Left kidney (tissue), 8 donors: ENCODE results near the gene SFRP4. TPM values are rescaled to one million over a fixed set of nuclear protein-coding genes. Genes with fewer than 3 reads are reported as not detected.
"Not testable (repeated sequence)": the region's sequence is repeated elsewhere in the genome, so short reads cannot be mapped to it uniquely, and the experiment has no call there.

Experiments
- DNase-seq: peaks from one replicate; pipeline ENCODE4 v3.0.0-alpha.2; 2013
- long read RNA-seq, 8 donors: transcript quantifications; one replicate each; lab custom pipeline, GENCODE V29; 2026
- polyA plus RNA-seq: library from polyadenylated mRNA; unstranded; fragments of 120-200 nt; gene quantifications from one replicate; pipeline ENCODE4 v1.2.1, GENCODE V29; 2013; ENCODE audit not compliant: insufficient read length

SFRP4 gene
- polyA plus RNA-seq = 2.2 TPM
- long read RNA-seq, donor 1, partial matches to known transcripts = 0 of 1 reads
- long read RNA-seq, donor 1, other reads (novel, unspliced or antisense) = 0 of 1 reads
- long read RNA-seq, donor 2, partial matches to known transcripts = 0 of 15 reads
- long read RNA-seq, donor 2, other reads (novel, unspliced or antisense) = 15 of 15 reads
- long read RNA-seq, donor 3 = 0 reads
- long read RNA-seq, donor 4 = 0 reads
- long read RNA-seq, donor 5, partial matches to known transcripts = 0 of 3 reads
- long read RNA-seq, donor 5, other reads (novel, unspliced or antisense) = 0 of 3 reads
- long read RNA-seq, donor 6, partial matches to known transcripts = 18 of 20 reads
- long read RNA-seq, donor 6, other reads (novel, unspliced or antisense) = 0 of 20 reads
- long read RNA-seq, donor 7 = 0 reads
- long read RNA-seq, donor 8 = 0 reads

DNA sequence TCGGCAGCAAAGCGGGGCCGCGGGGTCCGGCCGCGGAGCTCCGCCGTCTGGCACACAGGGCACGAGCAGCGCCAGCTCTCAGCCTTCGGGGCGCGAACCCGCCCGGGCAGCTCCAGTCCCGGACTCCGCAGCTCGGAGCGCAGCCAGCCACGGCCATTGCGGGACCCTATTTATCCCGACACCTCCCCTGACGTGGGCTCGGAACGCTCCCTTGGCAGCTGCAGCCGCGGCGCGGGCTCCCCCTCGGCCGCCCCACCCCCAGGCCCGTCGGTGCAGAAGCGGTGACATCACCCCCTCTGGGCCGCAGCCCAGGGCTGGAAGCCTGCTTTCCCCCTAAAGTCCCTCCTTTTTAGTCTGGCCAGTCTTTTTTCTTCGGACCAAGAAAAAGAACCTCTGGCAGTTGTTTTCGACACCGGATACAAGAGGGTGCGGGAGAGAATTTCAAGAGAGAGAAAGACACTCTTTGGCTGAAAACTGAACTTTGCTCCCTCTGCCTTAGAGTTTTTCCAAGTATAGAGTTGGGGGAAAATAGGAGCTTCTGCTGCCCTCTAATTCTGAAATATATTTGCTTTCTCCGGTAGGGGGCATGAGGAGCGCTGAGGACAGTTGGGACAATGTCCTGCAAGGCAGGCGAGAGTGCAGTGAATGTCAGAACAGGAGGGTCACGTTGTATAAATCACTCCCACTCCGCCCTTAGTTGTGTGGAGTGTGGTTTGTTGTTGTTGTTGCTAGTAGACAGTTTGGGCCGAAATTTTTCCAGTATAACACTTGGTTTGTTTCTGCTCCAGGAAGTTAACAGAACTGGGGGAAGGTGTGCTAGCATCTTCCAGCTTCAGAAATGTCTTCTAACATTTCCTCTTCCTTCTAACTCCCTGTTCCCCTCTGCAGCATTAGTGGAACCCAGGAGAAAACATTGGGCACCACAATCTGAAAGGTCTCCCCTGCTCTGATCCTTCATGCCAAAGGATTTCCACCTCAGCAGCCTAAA is at the start of gene SFRP4:
TSS of gene SFRP4 (minus strand) at position 145 of the 988 bp plus-strand sequence. CDS start 280 bp downstream, outside the sequence.
- peak; percentile 78 for DNase-seq

- no peak for DNase-seq
Measured at GRCh38 chr7:37964196-37964595, 47.6 kb upstream of the SFRP4 start.

- DNase-seq = no peak
Measured at GRCh38 chr7:37961251-37961650, 44.6 kb upstream of the SFRP4 start.

DNA sequence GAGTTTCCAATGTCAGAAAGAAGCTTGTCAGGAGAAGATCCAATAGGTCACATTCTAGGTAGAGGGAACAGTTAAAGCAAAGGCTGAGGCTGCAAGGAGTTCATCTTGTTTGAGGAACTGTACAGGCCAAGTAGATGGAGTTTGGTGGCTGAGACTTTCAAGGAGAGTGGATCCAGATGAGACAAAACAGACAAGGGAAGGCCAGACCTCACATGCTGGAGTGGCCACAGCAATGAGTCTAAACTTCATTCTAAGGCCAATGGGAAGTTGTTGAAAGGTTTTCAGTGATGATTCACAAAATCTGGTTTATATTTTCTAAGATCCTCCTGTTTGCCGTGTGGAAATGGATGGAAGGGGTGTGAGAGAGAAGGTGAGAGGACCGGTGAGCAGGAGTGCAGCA is 43.9 kb upstream of the SFRP4 start:
- DNase-seq = no peak

DNA sequence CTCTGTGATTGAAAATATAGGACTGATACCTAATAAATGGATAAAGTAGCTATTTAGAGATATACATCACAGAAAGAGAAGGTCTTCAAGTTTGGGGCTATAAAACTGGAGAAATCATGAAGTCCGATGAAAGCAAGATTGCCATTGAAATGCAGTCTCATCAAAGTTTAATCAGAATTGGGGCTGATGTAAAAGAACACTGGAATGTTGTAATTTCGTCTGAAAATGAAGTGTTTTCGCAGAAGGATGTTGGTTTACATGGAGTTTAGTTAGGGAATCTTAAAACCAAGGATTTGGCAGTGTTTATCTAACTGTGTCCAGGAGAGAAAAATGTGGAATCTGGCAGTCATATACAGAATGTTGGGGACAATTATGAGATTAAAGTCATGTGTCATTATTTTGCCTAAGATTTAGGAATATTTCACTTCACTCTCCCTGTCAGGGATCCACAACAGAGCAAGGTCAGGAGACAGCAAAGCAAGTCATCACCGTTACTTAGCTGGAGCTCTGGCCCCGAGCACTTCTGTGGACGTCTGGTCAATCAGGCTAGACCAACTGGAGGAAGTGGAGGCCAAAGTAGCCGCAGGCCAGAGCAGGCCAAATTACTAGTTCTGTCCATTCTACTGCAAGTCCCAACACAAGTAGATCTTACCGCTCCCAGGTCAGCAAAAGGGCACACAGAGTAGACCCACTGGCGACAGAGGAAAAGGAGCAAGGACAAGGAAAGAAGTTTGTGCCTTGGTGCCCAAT is 40.8 kb upstream of the SFRP4 start:
- no peak for DNase-seq

DNA sequence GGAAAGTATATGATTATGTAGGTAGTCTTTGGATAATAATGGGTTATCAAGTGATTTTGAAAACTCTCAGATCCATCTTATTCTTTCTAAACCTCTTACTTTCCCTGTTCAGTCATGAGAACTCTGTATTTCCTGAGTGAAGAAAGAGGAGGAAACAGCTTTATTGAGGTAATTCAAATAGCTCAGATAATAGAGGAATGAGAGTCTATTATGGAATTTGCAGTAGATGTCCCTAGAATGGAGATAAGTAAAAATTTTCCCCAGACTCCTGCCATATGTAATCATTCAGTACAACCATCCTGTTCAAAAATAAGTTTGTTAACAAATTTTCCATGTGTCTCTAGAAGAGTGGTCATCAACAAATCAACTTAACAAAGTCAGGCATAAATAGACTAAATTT is 40.2 kb upstream of the SFRP4 start:
- no peak for DNase-seq

- not testable (repeated sequence) for DNase-seq
Measured at GRCh38 chr7:37954217-37954616, 37.6 kb upstream of the SFRP4 start.

GRCh38 chr7:37952240-37952639 is 35.6 kb upstream of the SFRP4 start:
- no peak for DNase-seq

DNA sequence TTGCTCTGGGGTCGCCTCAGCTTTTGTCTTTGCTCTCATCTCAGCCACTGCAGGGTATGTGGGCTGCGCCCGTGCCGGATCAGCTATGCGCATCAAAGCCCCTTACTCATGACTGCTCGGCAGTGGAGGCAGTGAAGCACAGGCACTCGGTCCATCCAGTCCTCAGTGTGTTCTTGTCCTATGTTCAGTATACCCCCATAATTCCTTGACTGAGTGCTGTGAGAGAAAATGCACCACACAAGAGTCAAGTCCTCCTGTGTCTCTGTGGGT is 31.3 kb upstream of the SFRP4 start:
- no peak for DNase-seq

DNA sequence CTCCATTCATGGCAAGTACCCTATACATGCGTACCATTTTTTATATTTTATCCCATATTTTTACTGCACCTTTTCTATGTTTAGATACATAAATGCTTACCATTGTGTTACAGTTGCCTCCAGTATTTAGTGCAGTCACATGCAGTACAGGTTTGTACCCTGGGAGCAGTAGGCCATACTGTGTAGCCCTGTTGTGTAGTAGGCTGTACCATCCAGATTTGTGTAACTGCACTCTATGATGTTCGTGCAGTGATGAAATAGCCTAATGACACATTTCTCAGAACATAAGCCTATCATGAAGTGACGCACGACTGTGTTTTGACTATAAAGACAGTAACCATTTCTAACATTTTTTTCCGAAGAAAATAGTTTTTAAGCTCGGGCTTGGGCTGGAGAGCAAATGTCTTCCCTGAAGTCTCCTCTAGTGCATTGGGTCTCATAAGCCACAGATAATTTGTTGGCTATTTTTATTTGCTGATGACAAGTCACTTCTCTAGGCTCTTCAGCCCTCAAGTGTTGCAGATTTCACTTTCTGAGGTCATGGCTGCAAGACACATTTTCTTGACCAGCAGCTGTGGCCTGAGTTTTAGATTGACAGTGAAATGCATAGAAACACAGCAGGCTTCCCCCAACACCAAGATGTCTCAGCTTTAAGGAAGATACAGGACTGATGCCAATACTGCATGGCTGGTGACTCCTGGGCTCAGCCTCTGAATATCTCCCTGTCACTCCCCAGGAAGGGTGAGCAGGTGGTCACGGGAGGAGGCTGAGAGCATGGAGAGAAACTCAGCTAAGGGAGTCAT is 30.7 kb upstream of the SFRP4 start:
- DNase-seq = no peak

- no peak for DNase-seq
Measured at GRCh38 chr7:37945336-37945735, 28.7 kb upstream of the SFRP4 start.

DNA sequence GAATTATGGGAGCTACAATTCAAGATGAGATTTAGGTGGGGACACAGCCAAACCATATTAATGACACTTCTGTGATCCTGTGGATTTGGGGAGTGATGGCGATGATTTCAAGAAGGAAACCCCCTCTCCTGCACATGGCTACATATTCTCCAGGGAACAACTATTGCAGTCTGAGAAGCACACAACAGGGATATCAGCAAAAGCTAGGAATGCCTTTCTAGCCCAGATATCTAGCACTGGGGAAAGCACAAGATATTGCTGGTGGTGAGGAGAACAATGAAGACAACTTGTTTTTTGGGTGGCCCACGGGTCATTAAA is 28.1 kb upstream of the SFRP4 start:
- DNase-seq = no peak

DNA sequence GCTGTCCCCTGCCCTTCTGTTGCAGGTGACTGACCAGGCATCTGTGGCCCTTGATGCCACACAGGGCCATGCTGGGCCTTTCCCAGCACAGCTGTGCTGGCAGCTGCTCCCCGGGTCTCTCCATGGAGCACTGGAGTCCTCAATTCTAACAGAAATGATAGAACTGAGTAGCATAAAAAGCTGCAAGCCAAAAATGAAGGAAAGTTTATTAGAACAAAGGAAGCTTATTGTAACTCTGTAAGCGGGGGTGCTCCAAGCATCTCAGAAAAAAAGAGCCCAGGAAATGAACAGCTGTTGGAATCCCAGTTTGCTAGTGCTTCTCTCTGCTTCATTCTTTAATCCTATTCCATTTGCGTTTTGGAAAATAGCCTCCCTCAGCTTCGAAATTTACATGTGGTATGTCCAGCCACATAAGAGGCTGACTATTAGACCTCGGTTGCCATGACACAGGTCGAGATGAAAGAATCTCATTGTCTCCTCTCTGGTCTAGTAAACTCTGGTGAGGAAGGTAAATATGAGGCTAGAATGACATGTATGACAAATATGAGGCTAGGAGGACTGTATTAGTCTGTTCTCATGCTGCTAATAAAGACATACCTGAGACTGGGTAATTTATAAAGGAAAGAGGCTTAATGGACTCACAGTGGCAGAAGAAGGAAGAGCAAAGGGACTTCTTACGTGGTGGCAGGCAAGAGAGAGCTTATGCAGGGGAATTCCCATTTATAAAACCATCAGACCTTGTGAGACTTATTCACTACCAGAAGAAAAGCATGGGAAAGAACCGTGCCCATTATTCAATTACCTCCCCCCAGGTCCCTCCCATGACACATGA is 27.5 kb upstream of the SFRP4 start:
- DNase-seq = no peak

- DNase-seq = no peak
Measured at GRCh38 chr7:37942934-37943610, 26.5 kb upstream of the SFRP4 start.

DNA sequence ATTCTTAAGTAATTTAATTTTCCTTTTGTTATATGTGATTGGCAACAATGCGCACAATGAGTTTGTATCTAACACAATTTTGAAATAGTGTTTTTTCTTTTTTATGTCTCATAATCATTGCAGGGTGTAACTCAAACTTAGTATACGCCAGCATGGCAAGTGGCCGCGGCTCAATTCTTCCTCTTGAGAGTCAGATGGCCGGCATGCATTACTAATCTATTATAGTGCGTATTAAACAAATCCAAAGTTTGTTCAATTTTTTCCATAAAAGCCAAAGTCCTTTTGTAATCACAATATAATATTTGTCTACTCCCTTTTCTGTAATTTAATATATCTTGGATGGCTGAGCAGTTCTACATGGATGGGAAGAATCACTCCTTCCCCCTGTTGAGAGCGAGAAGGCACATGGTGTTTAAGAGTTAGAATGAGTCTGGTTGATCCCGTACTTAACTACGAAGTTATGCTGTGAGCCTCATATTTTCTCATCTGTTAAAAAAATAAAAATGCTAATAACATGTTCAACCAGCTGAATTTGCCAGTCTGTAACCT is 16.5 kb upstream of the SFRP4 start:
- DNase-seq = no peak

- DNase-seq = no peak
Measured at GRCh38 chr7:37932543-37932942, 15.9 kb upstream of the SFRP4 start.

GRCh38 chr7:37930226-37930948 is 13.8 kb upstream of the SFRP4 start:
- no peak for DNase-seq

DNA sequence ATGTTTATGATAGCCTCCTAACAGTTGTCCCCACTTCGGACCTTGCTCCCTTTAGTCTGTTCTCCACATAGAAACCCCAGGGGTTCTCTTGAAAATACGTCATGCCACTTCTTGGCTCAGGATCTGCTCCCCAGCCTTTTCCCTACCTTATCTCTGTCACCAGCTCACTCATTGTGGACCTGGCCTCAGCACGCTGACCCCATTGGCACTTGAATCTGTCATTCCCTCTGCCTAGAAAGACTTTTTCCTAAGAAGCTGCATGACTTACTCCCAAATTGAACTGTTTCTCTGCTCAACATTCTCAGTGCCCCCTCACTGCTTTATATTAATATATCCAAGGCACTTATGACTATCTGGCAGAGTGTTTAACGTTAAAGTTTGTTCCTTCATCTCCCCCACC is 12.3 kb upstream of the SFRP4 start:
- no peak for DNase-seq

DNA sequence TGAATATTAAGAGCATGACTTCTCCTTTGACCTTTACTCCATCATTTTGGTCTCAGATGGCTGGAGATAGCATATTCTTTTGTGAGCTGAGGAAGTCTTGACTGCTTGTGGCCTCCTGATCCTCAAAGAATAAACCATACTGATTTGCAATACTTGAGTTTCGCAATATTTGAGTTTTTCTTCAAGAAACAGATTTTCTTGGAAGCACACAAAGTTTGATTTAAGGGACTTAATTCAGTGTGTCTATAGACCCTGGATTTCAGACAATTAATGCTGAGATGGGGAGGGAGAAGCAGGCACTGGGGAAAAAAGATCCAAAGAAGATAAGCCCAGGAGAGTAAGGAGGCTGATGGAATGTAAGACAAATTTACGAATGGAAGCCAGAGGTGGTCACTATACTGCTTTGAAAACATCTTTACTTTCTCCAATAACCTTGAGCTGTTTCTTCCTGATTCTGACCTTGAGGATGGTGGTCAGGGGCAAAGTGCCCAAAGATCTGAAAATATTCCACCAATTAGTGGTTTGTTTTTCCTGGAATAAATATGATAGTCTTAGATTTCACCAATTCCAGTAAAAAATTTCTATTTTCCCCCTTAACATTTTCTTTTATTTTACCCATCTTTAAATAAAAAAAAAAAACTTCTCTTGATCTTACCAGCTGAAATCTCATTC is 11.3 kb upstream of the SFRP4 start:
- no peak for DNase-seq
